A549 treated with AZD2906 at 1 μM for 4 hours (cell line): ENCODE results near the gene RAPGEF6. TPM values are rescaled to one million over a fixed set of nuclear protein-coding genes. Genes with fewer than 3 reads are reported as not detected.

Experiments
- total RNA-seq: library from RNA; stranded (reverse); fragments of 200-300 nt; extraction: Qiagen RNA extraction; gene quantifications from 5 replicates; pipeline ENCODE4 v1.2.3, GENCODE V29; 2022

Gene RAPGEF6
- total RNA-seq: 9.9 to 13.2 TPM (median 11.2 TPM) in 5 replicates

GRCh38 chr5:131634996-131635683 is at the start of gene RAPGEF6:
Gene RAPGEF6 (minus strand): TSS chr5:131635229. CDS start chr5:131635030, 199 bp downstream.

Other genes starting within 250 kb of the RAPGEF6 start
- 10.8 to 14.3 TPM (median 11.9 TPM) in 5 replicates for gene FNIP1, start 161.8 kb upstream of the RAPGEF6 start, total RNA-seq